KMS-11 (cell line): ENCODE data around the gene CACNG3.

ENCODE experiments used
- H2AFZ ChIP-seq: fragments of 200-600 bp; sonication (generic); 2 replicates; pipeline ENCODE4 v1.6.1; 2016; ENCODE audit warnings: antibody characterized with exemption, mixed run types, low read depth
- H3K27ac ChIP-seq: fragments of 200-600 bp; sonication (generic); 2 replicates; pipeline ENCODE4 v1.6.1; 2016; ENCODE audit warnings: mild to moderate bottlenecking, mixed run types
- H3K27me3 ChIP-seq: fragments of 200-600 bp; sonication (generic); 2 replicates; pipeline ENCODE4 v1.6.1; 2017; ENCODE audit warnings: mild to moderate bottlenecking, low read depth, mixed run types, moderate library complexity; ENCODE audit not compliant: insufficient read depth
- H3K36me3 ChIP-seq: fragments of 200-600 bp; sonication (generic); 2 replicates; pipeline ENCODE4 v1.6.1; 2017; ENCODE audit warnings: mild to moderate bottlenecking, mixed run types; ENCODE audit not compliant: insufficient read depth
- H3K4me1 ChIP-seq: fragments of 200-600 bp; sonication (generic); 2 replicates; pipeline ENCODE4 v1.6.1; 2016; ENCODE audit warnings: mild to moderate bottlenecking, low read depth, mixed run types; ENCODE audit not compliant: poor library complexity, severe bottlenecking
- H3K4me2 ChIP-seq: fragments of 200-600 bp; sonication (generic); 2 replicates; pipeline ENCODE4 v1.7.0; 2016; ENCODE audit warnings: mild to moderate bottlenecking, mixed run types
- H3K4me3 ChIP-seq: fragments of 200-600 bp; sonication (generic); IDR thresholded peaks from 2 replicates; pipeline ENCODE4 v1.6.1; 2017; ENCODE audit warnings: low read depth, low read length, mixed read lengths; ENCODE audit not compliant: insufficient read depth
- H3K79me2 ChIP-seq: fragments of 200-600 bp; sonication (generic); 2 replicates; pipeline ENCODE4 v1.6.1; 2016; ENCODE audit warnings: low read depth, mixed run types; ENCODE audit not compliant: insufficient read depth
- H3K9ac ChIP-seq: fragments of 200-600 bp; sonication (generic); 2 replicates; pipeline ENCODE4 v1.6.1; 2016; ENCODE audit warnings: mild to moderate bottlenecking, mixed run types
- H4K20me1 ChIP-seq: fragments of 200-600 bp; sonication (generic); 2 replicates; pipeline ENCODE4 v1.6.1; 2016; ENCODE audit warnings: mild to moderate bottlenecking, mixed run types; ENCODE audit not compliant: insufficient read depth
- TF ChIP-seq, protein P1 (sequence below): fragments of 200-600 bp; sonication (generic); conservative IDR thresholded peaks from 2 replicates; pipeline ENCODE4 v1.6.1; 2017; ENCODE audit warnings: low read depth, mild to moderate bottlenecking, antibody characterized with exemption, low read length, moderate library complexity, mixed read lengths

The CACNG3 gene

DNA sequence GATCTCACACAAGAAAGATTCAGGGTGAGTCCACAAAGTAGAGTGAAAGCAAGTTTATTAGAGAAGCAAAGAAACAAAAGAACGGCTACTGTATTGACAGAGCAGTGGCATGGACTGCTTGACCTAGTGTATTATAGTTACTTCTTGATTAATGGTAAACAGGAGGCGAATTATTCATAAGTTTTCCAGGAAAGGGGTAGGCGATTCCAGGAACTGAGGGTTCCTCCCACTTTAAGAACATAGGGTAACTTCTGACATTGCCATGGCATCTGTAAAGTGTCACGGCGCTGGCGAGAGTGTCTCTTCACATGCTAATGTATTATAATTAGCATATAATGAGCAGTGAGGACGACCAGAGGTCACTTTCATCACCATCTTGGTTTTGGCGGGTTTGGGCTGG lies 93.2 kb downstream of the CACNG3 start:
- Histone ChIP-seq H4K20me1 (no peaks in the 10 kb centered on the region), H3K9ac (no peak overlapping the region), H3K4me3 (no peak overlapping the region), H3K4me2 (no peak overlapping the region), H2AFZ (no peak overlapping the region), H3K4me1 (no peaks in the 10 kb centered on the region), H3K27me3 (no peaks in the 10 kb centered on the region), H3K36me3 (no peaks in the 10 kb centered on the region), H3K79me2 (no peaks in the 10 kb centered on the region), H3K27ac (no peak overlapping the region)
- TF ChIP-seq, protein P1, sequence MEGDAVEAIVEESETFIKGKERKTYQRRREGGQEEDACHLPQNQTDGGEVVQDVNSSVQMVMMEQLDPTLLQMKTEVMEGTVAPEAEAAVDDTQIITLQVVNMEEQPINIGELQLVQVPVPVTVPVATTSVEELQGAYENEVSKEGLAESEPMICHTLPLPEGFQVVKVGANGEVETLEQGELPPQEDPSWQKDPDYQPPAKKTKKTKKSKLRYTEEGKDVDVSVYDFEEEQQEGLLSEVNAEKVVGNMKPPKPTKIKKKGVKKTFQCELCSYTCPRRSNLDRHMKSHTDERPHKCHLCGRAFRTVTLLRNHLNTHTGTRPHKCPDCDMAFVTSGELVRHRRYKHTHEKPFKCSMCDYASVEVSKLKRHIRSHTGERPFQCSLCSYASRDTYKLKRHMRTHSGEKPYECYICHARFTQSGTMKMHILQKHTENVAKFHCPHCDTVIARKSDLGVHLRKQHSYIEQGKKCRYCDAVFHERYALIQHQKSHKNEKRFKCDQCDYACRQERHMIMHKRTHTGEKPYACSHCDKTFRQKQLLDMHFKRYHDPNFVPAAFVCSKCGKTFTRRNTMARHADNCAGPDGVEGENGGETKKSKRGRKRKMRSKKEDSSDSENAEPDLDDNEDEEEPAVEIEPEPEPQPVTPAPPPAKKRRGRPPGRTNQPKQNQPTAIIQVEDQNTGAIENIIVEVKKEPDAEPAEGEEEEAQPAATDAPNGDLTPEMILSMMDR: no peak

GRCh38 chr16:24352746-24353145 lies 96.6 kb downstream of the CACNG3 start:
- H2AFZ ChIP-seq: no peak overlapping the region
- no peaks in the 10 kb centered on the region for H3K4me1 ChIP-seq
- H3K4me2 ChIP-seq: no peak overlapping the region
- H3K4me3 ChIP-seq: no peak overlapping the region
- no peak overlapping the region for H3K27ac ChIP-seq
- no peaks in the 10 kb centered on the region for H3K36me3 ChIP-seq
- H3K79me2 ChIP-seq: no peaks in the 10 kb centered on the region
- TF ChIP-seq, protein P1: no peak
- no peaks in the 10 kb centered on the region for H3K27me3 ChIP-seq
- H3K9ac ChIP-seq: no peak overlapping the region
- H4K20me1 ChIP-seq: no peaks in the 10 kb centered on the region

DNA sequence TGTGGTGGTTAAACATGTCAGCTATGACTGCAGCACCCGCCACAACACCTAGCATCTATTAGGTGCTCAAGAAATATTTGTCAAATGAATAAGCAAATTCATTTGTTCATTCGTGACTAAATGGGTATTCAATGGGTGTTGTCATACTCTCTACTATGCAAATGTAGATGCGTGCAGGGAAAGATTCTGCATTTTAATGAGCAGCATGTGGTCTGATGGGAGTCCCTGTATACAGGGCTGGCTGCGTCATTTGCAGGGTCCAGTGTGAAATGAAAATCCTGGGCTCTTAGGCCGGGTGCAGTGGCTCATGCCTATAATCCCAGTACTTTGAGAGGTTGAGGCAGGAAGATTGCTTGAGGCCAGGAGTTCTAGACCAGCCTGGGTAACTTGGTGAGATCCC lies 97.5 kb downstream of the CACNG3 start:
- H3K4me3 ChIP-seq: no peak overlapping the region
- no peaks in the 10 kb centered on the region for H3K27me3 ChIP-seq
- no peak overlapping the region for H3K27ac ChIP-seq
- no peaks in the 10 kb centered on the region for H3K36me3 ChIP-seq
- H3K79me2 ChIP-seq: no peaks in the 10 kb centered on the region
- H4K20me1 ChIP-seq: no peaks in the 10 kb centered on the region
- no peaks in the 10 kb centered on the region for H3K4me1 ChIP-seq
- H2AFZ ChIP-seq: no peak overlapping the region
- no peak overlapping the region for H3K4me2 ChIP-seq
- TF ChIP-seq, protein P1: no peak
- H3K9ac ChIP-seq: no peak overlapping the region

GRCh38 chr16:24357511-24357910 lies 101.4 kb downstream of the CACNG3 start:
- H3K36me3 ChIP-seq: no peaks in the 10 kb centered on the region
- H2AFZ ChIP-seq: no peak overlapping the region
- H3K79me2 ChIP-seq: no peaks in the 10 kb centered on the region
- no peak overlapping the region for H3K27ac ChIP-seq
- no peaks in the 10 kb centered on the region for H4K20me1 ChIP-seq
- TF ChIP-seq, protein P1: no peak
- no peak overlapping the region for H3K9ac ChIP-seq
- H3K27me3 ChIP-seq: no peaks in the 10 kb centered on the region
- no peak overlapping the region for H3K4me3 ChIP-seq
- no peak overlapping the region for H3K4me2 ChIP-seq
- H3K4me1 ChIP-seq: no peaks in the 10 kb centered on the region
